Measurements from ENCODE around the gene NCAM2.

DNA sequence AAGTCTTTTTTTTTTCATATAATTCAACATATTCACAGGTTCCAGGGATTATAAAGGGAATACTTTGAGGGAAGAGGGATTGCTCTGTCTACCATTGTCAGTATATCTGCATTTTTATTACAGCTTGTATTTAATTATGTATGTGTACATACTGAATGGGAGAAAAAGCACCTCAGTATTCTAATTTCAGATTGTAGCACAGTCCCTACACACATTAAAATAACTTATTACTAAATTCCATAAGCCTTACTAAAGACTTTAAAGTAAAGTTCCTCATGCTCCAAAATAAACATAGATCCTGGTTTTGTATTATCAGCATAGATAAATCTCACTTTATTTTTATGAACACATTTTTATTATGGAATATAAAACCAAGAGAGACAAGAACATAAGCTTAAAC is 134.2 kb downstream of the NCAM2 start:
- TF ChIP-seq POLR2AphosphoS5 (IDR thresholded peaks at IDR 0.05) (no peak), EP300 (IDR thresholded peaks at IDR 0.05) (no peak)
- TF ChIP-seq, protein P1, sequence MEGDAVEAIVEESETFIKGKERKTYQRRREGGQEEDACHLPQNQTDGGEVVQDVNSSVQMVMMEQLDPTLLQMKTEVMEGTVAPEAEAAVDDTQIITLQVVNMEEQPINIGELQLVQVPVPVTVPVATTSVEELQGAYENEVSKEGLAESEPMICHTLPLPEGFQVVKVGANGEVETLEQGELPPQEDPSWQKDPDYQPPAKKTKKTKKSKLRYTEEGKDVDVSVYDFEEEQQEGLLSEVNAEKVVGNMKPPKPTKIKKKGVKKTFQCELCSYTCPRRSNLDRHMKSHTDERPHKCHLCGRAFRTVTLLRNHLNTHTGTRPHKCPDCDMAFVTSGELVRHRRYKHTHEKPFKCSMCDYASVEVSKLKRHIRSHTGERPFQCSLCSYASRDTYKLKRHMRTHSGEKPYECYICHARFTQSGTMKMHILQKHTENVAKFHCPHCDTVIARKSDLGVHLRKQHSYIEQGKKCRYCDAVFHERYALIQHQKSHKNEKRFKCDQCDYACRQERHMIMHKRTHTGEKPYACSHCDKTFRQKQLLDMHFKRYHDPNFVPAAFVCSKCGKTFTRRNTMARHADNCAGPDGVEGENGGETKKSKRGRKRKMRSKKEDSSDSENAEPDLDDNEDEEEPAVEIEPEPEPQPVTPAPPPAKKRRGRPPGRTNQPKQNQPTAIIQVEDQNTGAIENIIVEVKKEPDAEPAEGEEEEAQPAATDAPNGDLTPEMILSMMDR (IDR thresholded peaks at IDR 0.05): no peak
